Fibroblast of lung (primary cell): ENCODE measurements around the gene NOL12. TPM values are rescaled to one million over a fixed set of nuclear protein-coding genes. Genes with fewer than 3 reads are reported as not detected.

Experiments
- DNase-seq, 2 donors: peaks; one replicate each; pipeline versions ENCODE4 v3.0.0 to v3.0.0-alpha.2; 2010; ENCODE audit warnings: low read depth in 2 of 2
- H2AFZ ChIP-seq: 2 replicates; pipeline ENCODE4 v1.5.1; 2012; ENCODE audit warnings: low read length, control low read depth, inconsistent platforms
- H3K27ac ChIP-seq: 2 replicates; pipeline ENCODE4 v1.5.1; 2011; ENCODE audit warnings: low read length, control low read depth; ENCODE audit not compliant: insufficient read depth
- H3K27me3 ChIP-seq: 2 replicates; pipeline ENCODE4 v1.5.1; 2011; ENCODE audit warnings: mild to moderate bottlenecking, low read length; ENCODE audit not compliant: control insufficient read depth, insufficient read depth
- H3K36me3 ChIP-seq: 2 replicates; pipeline ENCODE4 v1.5.1; 2011; ENCODE audit warnings: low read length; ENCODE audit not compliant: control insufficient read depth, insufficient read depth
- H3K4me1 ChIP-seq: 2 replicates; pipeline ENCODE4 v1.5.1; 2011; ENCODE audit warnings: low read length; ENCODE audit not compliant: control insufficient read depth, insufficient read depth; ENCODE audit errors: extremely low read depth
- H3K4me2 ChIP-seq: 2 replicates; pipeline ENCODE4 v1.5.1; 2011; ENCODE audit warnings: low read length, control low read depth; ENCODE audit not compliant: insufficient read depth; ENCODE audit errors: extremely low read depth
- H3K4me3 ChIP-seq, 4 experiments: fragments of 200-600 bp in 1 of 4; sonication (generic) in 1 of 4; replicated peaks in 1 of 4; 2 replicates each; pipeline ENCODE4 v1.5.1; 2011 to 2016; ENCODE audit warnings: low read length in 4 of 4, low read depth in 3 of 4, mild to moderate bottlenecking in 3 of 4, control low read depth in 2 of 4, inconsistent platforms in 1 of 4, mixed read lengths in 1 of 4; ENCODE audit not compliant: insufficient read depth in 1 of 4; ENCODE audit errors: control extremely low read depth in 1 of 4
- H3K79me2 ChIP-seq: 2 replicates; pipeline ENCODE4 v1.5.1; 2012; ENCODE audit warnings: mild to moderate bottlenecking, low read length, inconsistent platforms; ENCODE audit not compliant: control insufficient read depth, insufficient read depth
- H3K9ac ChIP-seq: 2 replicates; pipeline ENCODE4 v1.5.1; 2011; ENCODE audit warnings: mild to moderate bottlenecking, low read length, control low read depth; ENCODE audit not compliant: insufficient read depth
- H3K9me3 ChIP-seq: 2 replicates; pipeline ENCODE4 v1.5.1; 2012; ENCODE audit warnings: low read depth, low read length; ENCODE audit not compliant: control insufficient read depth, insufficient read depth
- H4K20me1 ChIP-seq: 2 replicates; pipeline ENCODE4 v1.5.1; 2011; ENCODE audit warnings: low read length; ENCODE audit not compliant: control insufficient read depth, insufficient read depth; ENCODE audit errors: extremely low read depth
- EZH2 ChIP-seq: IDR thresholded peaks from 2 replicates; pipeline ENCODE4 v1.5.1; 2012; ENCODE audit warnings: low read length, control low read depth, mild to moderate bottlenecking; ENCODE audit errors: missing control alignments
- polyA plus RNA-seq, 2 donors: library from polyadenylated mRNA; depleted of rRNA in 1 of 2; stranded (reverse) in 1 of 2; unstranded in 1 of 2; fragments of >200 nt; gene quantifications; 2 replicates each; pipeline ENCODE4 v1.2.1, GENCODE V29; 2011 to 2012; ENCODE audit warnings: missing spikeins in 1 of 2
- total RNA-seq: library from RNA; depleted of rRNA; stranded (reverse); fragments of >200 nt; gene quantifications from 2 replicates; pipeline ENCODE4 v1.2.1, GENCODE V29; 2014
- TF ChIP-seq, protein P1 (sequence below), 2 donors: IDR thresholded peaks in 1 of 2; conservative IDR thresholded peaks in 1 of 2; 1 replicate in 1 of 2; 2 replicates in 1 of 2; pipeline ENCODE4 v1.5.1; 2011 to 2012; ENCODE audit warnings: low read length in 2 of 2, control low read depth in 1 of 2, inconsistent platforms in 1 of 2, low read depth in 1 of 2, mild to moderate bottlenecking in 1 of 2

NOL12 gene
- total and polyA plus RNA-seq, 2 donors (not counting 1 experiment from before 2014, with no cell fraction given), result 12.8 to 15.4 TPM

DNA sequence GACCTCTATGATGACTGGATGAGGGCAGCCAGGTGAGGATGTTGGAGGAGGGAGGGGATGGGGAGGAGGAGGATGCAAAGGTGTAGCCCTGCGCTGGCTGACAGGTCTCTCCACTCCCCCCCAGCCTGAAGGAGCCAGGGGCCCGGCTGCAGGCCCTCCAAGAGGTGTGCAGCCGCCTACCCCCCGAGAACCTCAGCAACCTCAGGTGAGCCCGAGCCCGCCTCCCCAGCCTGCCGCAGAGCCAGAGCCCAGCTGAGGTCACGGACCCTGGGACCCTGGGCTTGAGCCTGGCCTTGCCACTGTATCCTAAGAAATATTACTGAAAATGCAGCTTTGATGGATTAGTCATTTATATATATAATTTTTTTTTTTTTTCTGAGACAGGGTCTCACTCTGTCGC is 38.8 kb upstream of the NOL12 start:
- Histone ChIP-seq H3K27ac (no peak overlapping the region), H3K4me3 (no peak overlapping the region), H3K4me2 (no peak overlapping the region), H2AFZ (no peak overlapping the region), H3K27me3 (no peaks in the 10 kb centered on the region), H3K9ac (no peak overlapping the region), H3K79me2 (no peaks in the 10 kb centered on the region), H3K9me3 (no peaks in the 10 kb centered on the region), H4K20me1 (no peaks in the 10 kb centered on the region), H3K4me1 (no peaks in the 10 kb centered on the region), H3K36me3 (peaks cover 4% of the 10 kb centered on the region)
- DNase-seq, result no peak
- no peak for TF ChIP-seq EZH2
- TF ChIP-seq, protein P1, sequence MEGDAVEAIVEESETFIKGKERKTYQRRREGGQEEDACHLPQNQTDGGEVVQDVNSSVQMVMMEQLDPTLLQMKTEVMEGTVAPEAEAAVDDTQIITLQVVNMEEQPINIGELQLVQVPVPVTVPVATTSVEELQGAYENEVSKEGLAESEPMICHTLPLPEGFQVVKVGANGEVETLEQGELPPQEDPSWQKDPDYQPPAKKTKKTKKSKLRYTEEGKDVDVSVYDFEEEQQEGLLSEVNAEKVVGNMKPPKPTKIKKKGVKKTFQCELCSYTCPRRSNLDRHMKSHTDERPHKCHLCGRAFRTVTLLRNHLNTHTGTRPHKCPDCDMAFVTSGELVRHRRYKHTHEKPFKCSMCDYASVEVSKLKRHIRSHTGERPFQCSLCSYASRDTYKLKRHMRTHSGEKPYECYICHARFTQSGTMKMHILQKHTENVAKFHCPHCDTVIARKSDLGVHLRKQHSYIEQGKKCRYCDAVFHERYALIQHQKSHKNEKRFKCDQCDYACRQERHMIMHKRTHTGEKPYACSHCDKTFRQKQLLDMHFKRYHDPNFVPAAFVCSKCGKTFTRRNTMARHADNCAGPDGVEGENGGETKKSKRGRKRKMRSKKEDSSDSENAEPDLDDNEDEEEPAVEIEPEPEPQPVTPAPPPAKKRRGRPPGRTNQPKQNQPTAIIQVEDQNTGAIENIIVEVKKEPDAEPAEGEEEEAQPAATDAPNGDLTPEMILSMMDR (conservative IDR thresholded peaks at IDR 0.05 in 1 of 2, IDR thresholded peaks at IDR 0.05 in 1 of 2; ENCODE audit: low read depth in 1 of 2, low read length in 2 of 2), result no peak

DNA sequence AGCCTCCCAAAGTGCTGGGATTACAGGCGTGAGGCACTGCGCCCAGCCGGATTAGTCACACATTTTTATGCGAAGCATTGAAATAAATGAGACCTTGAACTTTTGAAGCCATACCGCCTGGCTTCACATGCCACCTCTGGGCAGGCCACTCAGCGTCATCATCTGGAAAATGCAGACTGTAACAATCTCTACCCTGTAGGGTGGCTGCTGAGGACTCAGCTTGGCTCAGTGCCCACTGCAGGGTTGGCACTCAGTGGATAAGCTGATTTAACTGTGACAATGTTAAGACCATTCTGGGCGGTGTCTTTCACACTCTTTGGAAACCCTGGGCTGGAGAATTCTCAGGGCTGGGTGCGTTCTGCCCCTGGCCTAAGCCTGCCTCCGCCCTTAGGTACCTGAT is 38.2 kb upstream of the NOL12 start:
- peak in 1 of 2 donors; percentile 80 for DNase-seq
- Histone ChIP-seq H3K79me2 (no peaks in the 10 kb centered on the region), H3K36me3 (peaks cover 4% of the 10 kb centered on the region), H3K9ac (no peak overlapping the region), H4K20me1 (no peaks in the 10 kb centered on the region), H3K27ac (no peak overlapping the region), H3K4me1 (no peaks in the 10 kb centered on the region), H2AFZ (no peak overlapping the region), H3K4me2 (no peak overlapping the region), H3K4me3 (no peak overlapping the region), H3K27me3 (no peaks in the 10 kb centered on the region), H3K9me3 (no peaks in the 10 kb centered on the region)
- TF ChIP-seq, protein P1 (conservative IDR thresholded peaks at IDR 0.05 in 1 of 2, IDR thresholded peaks at IDR 0.05 in 1 of 2; ENCODE audit: low read depth in 1 of 2, low read length in 2 of 2), result no peak
- no peak for TF ChIP-seq EZH2

DNA sequence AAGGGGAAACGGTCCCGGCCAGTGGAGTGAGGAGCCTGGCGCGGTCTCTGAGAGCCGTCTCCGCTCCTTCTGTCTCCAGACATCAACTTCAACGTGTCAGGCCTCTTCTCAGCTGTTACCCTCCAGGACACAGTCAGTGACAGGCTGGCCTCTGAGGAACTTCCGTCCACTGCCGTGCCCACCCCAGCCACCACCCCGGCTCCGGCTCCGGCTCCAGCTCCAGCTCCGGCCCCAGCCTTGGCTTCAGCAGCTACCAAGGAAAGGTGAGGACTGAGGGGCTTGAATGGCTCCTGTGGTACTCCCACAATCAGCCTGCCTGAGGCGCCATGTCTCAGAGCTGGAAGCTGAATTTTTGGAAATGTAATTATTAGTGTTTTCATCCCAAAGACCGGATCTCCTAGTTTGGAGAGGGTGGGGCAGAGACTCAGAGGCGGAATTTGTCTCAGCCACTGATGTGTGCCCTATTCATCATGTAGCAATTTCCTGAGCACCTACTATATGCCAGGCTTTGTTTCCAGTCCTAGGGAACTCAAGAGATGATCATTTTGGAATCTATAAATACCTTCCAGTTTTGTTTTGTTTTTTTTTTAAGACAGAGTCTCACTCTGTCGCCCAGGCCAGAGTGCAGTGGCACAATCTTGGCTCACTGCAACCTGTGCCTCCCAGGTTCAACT is 35.5 kb upstream of the NOL12 start:
- TF ChIP-seq EZH2, result no peak
- TF ChIP-seq, protein P1 (conservative IDR thresholded peaks at IDR 0.05 in 1 of 2, IDR thresholded peaks at IDR 0.05 in 1 of 2; ENCODE audit: low read depth in 1 of 2, low read length in 2 of 2), result no peak
- Histone ChIP-seq H3K36me3 (peaks cover 4% of the 10 kb centered on the region), H3K27me3 (no peaks in the 10 kb centered on the region), H3K79me2 (no peaks in the 10 kb centered on the region), H3K9me3 (no peaks in the 10 kb centered on the region), H3K4me2 (no peak overlapping the region), H2AFZ (no peak overlapping the region), H3K4me3 (no peak overlapping the region), H3K9ac (no peak overlapping the region), H3K4me1 (no peaks in the 10 kb centered on the region), H3K27ac (no peak overlapping the region), H4K20me1 (no peaks in the 10 kb centered on the region)
- DNase-seq, result no peak
